ENCODE data around the gene CLHC1. TPM values are rescaled to one million over a fixed set of nuclear protein-coding genes. Genes with fewer than 3 reads are reported as not detected.
"Not testable (repeated sequence)": the region's sequence is repeated elsewhere in the genome, so short reads cannot be mapped to it uniquely, and the experiment has no call there.

The CLHC1 gene
- total and polyA plus RNA-seq, 2 donors (not counting 3 experiments of a cell fraction or from before 2014, with no cell fraction given), result 2.4 to 12.3 TPM

DNA sequence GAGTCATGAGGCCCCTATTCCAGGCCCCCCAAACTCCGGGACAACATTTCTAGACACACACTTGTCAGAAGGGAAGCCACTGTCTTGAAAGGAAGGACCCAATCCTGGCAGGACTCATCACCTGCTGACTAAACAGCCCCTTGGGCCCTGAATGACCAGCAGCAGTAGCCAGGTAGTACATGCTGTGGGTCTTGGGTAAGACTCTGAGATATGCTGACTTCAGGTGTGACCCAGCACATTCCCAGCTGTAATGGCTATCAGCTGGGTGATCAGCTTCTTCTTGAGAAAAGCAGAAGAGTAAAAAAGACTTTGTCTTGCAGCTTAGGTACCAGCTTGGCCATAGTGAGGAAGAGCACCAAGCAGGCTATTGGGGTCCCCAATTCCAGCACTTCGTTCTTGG lies 35.6 kb downstream of the CLHC1 start:
- H3K4me3 ChIP-seq (replicated peaks in 1 of 3; ENCODE audit: insufficient read depth in 1 of 3, low read depth in 1 of 3, low read length in 3 of 3), result no peak overlapping the region
- H3K27ac ChIP-seq (ENCODE audit: insufficient read depth, low read depth, low read length), result no peak overlapping the region
- no peaks in the 10 kb centered on the region for H3K4me1 ChIP-seq (ENCODE audit: control insufficient read depth, extremely low read depth, insufficient read depth, low read length)
- TF ChIP-seq FOS (IDR thresholded peaks at IDR 0.05; ENCODE audit: borderline replicate concordance, insufficient read depth, low read length) (no peak), POLR2A (IDR thresholded peaks at IDR 0.05; ENCODE audit: low read depth, low read length) (no peak)
- H3K9me3 ChIP-seq (replicated peaks; ENCODE audit: control insufficient read depth, insufficient read depth, low read length), result no peaks in the 10 kb centered on the region
- H3K36me3 ChIP-seq (ENCODE audit: control insufficient read depth in 2 of 2, extremely low read depth in 1 of 2, insufficient read depth in 2 of 2, low read length in 2 of 2), result peaks cover 0 to 2% of the 10 kb centered on the region in 2 experiments
- no peaks in the 10 kb centered on the region for H3K9me1 ChIP-seq (replicated peaks; ENCODE audit: control insufficient read depth, extremely low read depth, insufficient read depth, low read length)
- no peaks in the 10 kb centered on the region for H3K79me2 ChIP-seq (ENCODE audit: control insufficient read depth, insufficient read depth, low read length)
- DNase-seq (ENCODE audit: low read depth, low spot score) (no peak), FAIRE-seq (no peak)
- H3K9ac ChIP-seq (replicated peaks; ENCODE audit: extremely low read depth, insufficient read depth, low read length), result no peak overlapping the region
- ChIA-PET CTCF (no interaction called here), POLR2A (no interaction called here)
- dilution Hi-C loops (cut with MboI; ENCODE audit: extremely low pct_ligation_motif_present, low sequenced_read_pairs), result no loop called here
- intact Hi-C loops (cut with micrococcal nuclease), result no loop called here
- no peak overlapping the region for H3K4me2 ChIP-seq (ENCODE audit: insufficient read depth, low read length)
- no TSS peak for BruUV-seq (replicated peaks)
- H4K20me1 ChIP-seq (replicated peaks; ENCODE audit: control insufficient read depth, extremely low read depth, insufficient read depth, low read length), result no peaks in the 10 kb centered on the region
- no peak overlapping the region for H2AFZ ChIP-seq (ENCODE audit: low read depth, low read length)
- H3K27me3 ChIP-seq (ENCODE audit: control insufficient read depth in 2 of 2, insufficient read depth in 2 of 2, low read length in 2 of 2), result no peaks in the 10 kb centered on the region

GRCh38 chr2:55191888-55192287 lies 40.2 kb downstream of the CLHC1 start:
- H4K20me1 ChIP-seq (replicated peaks; ENCODE audit: control insufficient read depth, extremely low read depth, insufficient read depth, low read length); H3K4me1 ChIP-seq (ENCODE audit: control insufficient read depth, extremely low read depth, insufficient read depth, low read length); H3K9ac ChIP-seq (replicated peaks; ENCODE audit: extremely low read depth, insufficient read depth, low read length); H3K27me3 ChIP-seq (ENCODE audit: control insufficient read depth in 2 of 2, insufficient read depth in 2 of 2, low read length in 2 of 2); FAIRE-seq; H3K79me2 ChIP-seq (ENCODE audit: control insufficient read depth, insufficient read depth, low read length); CTCF ChIA-PET; H3K9me1 ChIP-seq (replicated peaks; ENCODE audit: control insufficient read depth, extremely low read depth, insufficient read depth, low read length); H3K9me3 ChIP-seq (replicated peaks; ENCODE audit: control insufficient read depth, insufficient read depth, low read length); intact Hi-C loops (cut with micrococcal nuclease); BruUV-seq (replicated peaks); H3K4me3 ChIP-seq (replicated peaks in 1 of 3; ENCODE audit: insufficient read depth in 1 of 3, low read depth in 1 of 3, low read length in 3 of 3); dilution Hi-C loops (cut with MboI; ENCODE audit: extremely low pct_ligation_motif_present, low sequenced_read_pairs); POLR2A ChIA-PET; H3K36me3 ChIP-seq (ENCODE audit: control insufficient read depth in 2 of 2, extremely low read depth in 1 of 2, insufficient read depth in 2 of 2, low read length in 2 of 2); DNase-seq (ENCODE audit: low read depth, low spot score); H3K4me2 ChIP-seq (ENCODE audit: insufficient read depth, low read length); H3K27ac ChIP-seq (ENCODE audit: insufficient read depth, low read depth, low read length); H2AFZ ChIP-seq (ENCODE audit: low read depth, low read length): not testable (repeated sequence)

DNA sequence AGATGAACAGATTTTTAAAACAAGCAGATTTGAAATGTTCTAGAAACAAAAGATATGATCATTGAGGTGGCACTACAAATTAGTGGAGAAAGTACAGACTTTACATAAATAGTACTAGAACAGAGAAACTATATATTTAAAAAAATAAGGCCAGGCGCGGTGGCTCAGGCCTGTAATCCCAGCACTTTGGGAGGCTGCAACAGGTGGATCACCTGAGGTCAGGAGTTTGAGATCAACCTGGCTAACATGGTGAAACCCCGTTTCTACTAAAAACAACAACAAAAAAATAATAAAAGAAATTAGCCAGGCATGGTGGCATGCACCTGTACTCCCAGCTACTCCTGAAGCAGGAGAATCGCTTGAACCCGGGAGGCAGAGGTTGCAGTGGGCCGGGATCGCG lies 45.3 kb downstream of the CLHC1 start:
- intact Hi-C loops (cut with micrococcal nuclease); H3K9me1 ChIP-seq (replicated peaks; ENCODE audit: control insufficient read depth, extremely low read depth, insufficient read depth, low read length); H3K4me1 ChIP-seq (ENCODE audit: control insufficient read depth, extremely low read depth, insufficient read depth, low read length); H3K36me3 ChIP-seq (ENCODE audit: control insufficient read depth in 2 of 2, extremely low read depth in 1 of 2, insufficient read depth in 2 of 2, low read length in 2 of 2); BruUV-seq (replicated peaks); H3K27me3 ChIP-seq (ENCODE audit: control insufficient read depth in 2 of 2, insufficient read depth in 2 of 2, low read length in 2 of 2); dilution Hi-C loops (cut with MboI; ENCODE audit: extremely low pct_ligation_motif_present, low sequenced_read_pairs); H4K20me1 ChIP-seq (replicated peaks; ENCODE audit: control insufficient read depth, extremely low read depth, insufficient read depth, low read length); H3K4me3 ChIP-seq (replicated peaks in 1 of 3; ENCODE audit: insufficient read depth in 1 of 3, low read depth in 1 of 3, low read length in 3 of 3); H3K79me2 ChIP-seq (ENCODE audit: control insufficient read depth, insufficient read depth, low read length); H3K9me3 ChIP-seq (replicated peaks; ENCODE audit: control insufficient read depth, insufficient read depth, low read length); H3K9ac ChIP-seq (replicated peaks; ENCODE audit: extremely low read depth, insufficient read depth, low read length); H3K4me2 ChIP-seq (ENCODE audit: insufficient read depth, low read length); POLR2A ChIA-PET; H2AFZ ChIP-seq (ENCODE audit: low read depth, low read length); FAIRE-seq; DNase-seq (ENCODE audit: low read depth, low spot score); H3K27ac ChIP-seq (ENCODE audit: insufficient read depth, low read depth, low read length): not testable (repeated sequence)
- CTCF ChIA-PET, result interaction anchor here (1.3 to 2.7 kb wide), 2 partner anchors 9 to 12 kb away, joined by 6 to 14 read pairs; no protein-coding TSS in a partner anchor

Data from endothelial cell of umbilical vein (primary cell).